ENCODE measurements around the gene LRRC18.

The LRRC18 gene

GRCh38 chr10:48964038-48964437 lies 24.4 kb upstream of the LRRC18 start:
- no peak overlapping the region for H3K9ac ChIP-seq
- no peaks in the 10 kb centered on the region for H4K20me1 ChIP-seq (ENCODE audit: insufficient read depth)
- no peaks in the 10 kb centered on the region for H3K4me1 ChIP-seq (ENCODE audit: low read depth, poor library complexity, severe bottlenecking)
- no peak overlapping the region for H3K4me2 ChIP-seq
- no peaks in the 10 kb centered on the region for H3K36me3 ChIP-seq (ENCODE audit: insufficient read depth)
- H3K4me3 ChIP-seq (IDR thresholded peaks at IDR 0.05; ENCODE audit: insufficient read depth, low read depth, low read length) = no peak overlapping the region
- no peak overlapping the region for H3K27ac ChIP-seq
- no peak overlapping the region for H2AFZ ChIP-seq (ENCODE audit: low read depth)
- TF ChIP-seq CTCF (conservative IDR thresholded peaks at IDR 0.05; ENCODE audit: low read depth, low read length) = no peak
- no peaks in the 10 kb centered on the region for H3K79me2 ChIP-seq (ENCODE audit: insufficient read depth, low read depth)
- no peaks in the 10 kb centered on the region for H3K27me3 ChIP-seq (ENCODE audit: insufficient read depth, low read depth)

GRCh38 chr10:48958598-48959190 lies 19.1 kb upstream of the LRRC18 start:
- no peak overlapping the region for H2AFZ ChIP-seq (ENCODE audit: low read depth)
- H3K27ac ChIP-seq = no peak overlapping the region
- H3K36me3 ChIP-seq (ENCODE audit: insufficient read depth) = no peaks in the 10 kb centered on the region
- no peaks in the 10 kb centered on the region for H3K4me1 ChIP-seq (ENCODE audit: low read depth, poor library complexity, severe bottlenecking)
- no peak overlapping the region for H3K4me3 ChIP-seq (IDR thresholded peaks at IDR 0.05; ENCODE audit: insufficient read depth, low read depth, low read length)
- no peak for TF ChIP-seq CTCF (conservative IDR thresholded peaks at IDR 0.05; ENCODE audit: low read depth, low read length)
- no peaks in the 10 kb centered on the region for H3K27me3 ChIP-seq (ENCODE audit: insufficient read depth, low read depth)
- H3K9ac ChIP-seq = no peak overlapping the region
- no peaks in the 10 kb centered on the region for H3K79me2 ChIP-seq (ENCODE audit: insufficient read depth, low read depth)
- H4K20me1 ChIP-seq (ENCODE audit: insufficient read depth) = no peaks in the 10 kb centered on the region
- no peak overlapping the region for H3K4me2 ChIP-seq

- no peak overlapping the region for H3K9ac ChIP-seq
- no peaks in the 10 kb centered on the region for H3K27me3 ChIP-seq (ENCODE audit: insufficient read depth, low read depth)
- H3K4me3 ChIP-seq (IDR thresholded peaks at IDR 0.05; ENCODE audit: insufficient read depth, low read depth, low read length) = no peak overlapping the region
- no peak for TF ChIP-seq CTCF (conservative IDR thresholded peaks at IDR 0.05; ENCODE audit: low read depth, low read length)
- H3K79me2 ChIP-seq (ENCODE audit: insufficient read depth, low read depth) = no peaks in the 10 kb centered on the region
- H4K20me1 ChIP-seq (ENCODE audit: insufficient read depth) = no peaks in the 10 kb centered on the region
- no peak overlapping the region for H3K4me2 ChIP-seq
- no peak overlapping the region for H2AFZ ChIP-seq (ENCODE audit: low read depth)
- no peak overlapping the region for H3K27ac ChIP-seq
- H3K4me1 ChIP-seq (ENCODE audit: low read depth, poor library complexity, severe bottlenecking) = no peaks in the 10 kb centered on the region
- H3K36me3 ChIP-seq (ENCODE audit: insufficient read depth) = no peaks in the 10 kb centered on the region
Measured at GRCh38 chr10:48957361-48958151, 17.9 kb upstream of the LRRC18 start.

GRCh38 chr10:48951707-48952106 lies 12.1 kb upstream of the LRRC18 start:
- no peak overlapping the region for H3K4me3 ChIP-seq (IDR thresholded peaks at IDR 0.05; ENCODE audit: insufficient read depth, low read depth, low read length)
- H3K27me3 ChIP-seq (ENCODE audit: insufficient read depth, low read depth) = no peaks in the 10 kb centered on the region
- TF ChIP-seq CTCF (conservative IDR thresholded peaks at IDR 0.05; ENCODE audit: low read depth, low read length) = no peak
- no peaks in the 10 kb centered on the region for H4K20me1 ChIP-seq (ENCODE audit: insufficient read depth)
- no peaks in the 10 kb centered on the region for H3K79me2 ChIP-seq (ENCODE audit: insufficient read depth, low read depth)
- no peaks in the 10 kb centered on the region for H3K4me1 ChIP-seq (ENCODE audit: low read depth, poor library complexity, severe bottlenecking)
- H3K4me2 ChIP-seq = no peak overlapping the region
- H3K36me3 ChIP-seq (ENCODE audit: insufficient read depth) = no peaks in the 10 kb centered on the region
- H3K27ac ChIP-seq = no peak overlapping the region
- H3K9ac ChIP-seq = no peak overlapping the region
- H2AFZ ChIP-seq (ENCODE audit: low read depth) = no peak overlapping the region

Measured in KMS-11 (cell line).